ENCODE data around the gene CDH26. TPM values are rescaled to one million over a fixed set of nuclear protein-coding genes. Genes with fewer than 3 reads are reported as not detected.
"Not testable (repeated sequence)": the region's sequence is repeated elsewhere in the genome, so short reads cannot be mapped to it uniquely, and the experiment has no call there.

Gene CDH26
- total RNA-seq, 1 donor from 2014 or later = 2.3 TPM

DNA sequence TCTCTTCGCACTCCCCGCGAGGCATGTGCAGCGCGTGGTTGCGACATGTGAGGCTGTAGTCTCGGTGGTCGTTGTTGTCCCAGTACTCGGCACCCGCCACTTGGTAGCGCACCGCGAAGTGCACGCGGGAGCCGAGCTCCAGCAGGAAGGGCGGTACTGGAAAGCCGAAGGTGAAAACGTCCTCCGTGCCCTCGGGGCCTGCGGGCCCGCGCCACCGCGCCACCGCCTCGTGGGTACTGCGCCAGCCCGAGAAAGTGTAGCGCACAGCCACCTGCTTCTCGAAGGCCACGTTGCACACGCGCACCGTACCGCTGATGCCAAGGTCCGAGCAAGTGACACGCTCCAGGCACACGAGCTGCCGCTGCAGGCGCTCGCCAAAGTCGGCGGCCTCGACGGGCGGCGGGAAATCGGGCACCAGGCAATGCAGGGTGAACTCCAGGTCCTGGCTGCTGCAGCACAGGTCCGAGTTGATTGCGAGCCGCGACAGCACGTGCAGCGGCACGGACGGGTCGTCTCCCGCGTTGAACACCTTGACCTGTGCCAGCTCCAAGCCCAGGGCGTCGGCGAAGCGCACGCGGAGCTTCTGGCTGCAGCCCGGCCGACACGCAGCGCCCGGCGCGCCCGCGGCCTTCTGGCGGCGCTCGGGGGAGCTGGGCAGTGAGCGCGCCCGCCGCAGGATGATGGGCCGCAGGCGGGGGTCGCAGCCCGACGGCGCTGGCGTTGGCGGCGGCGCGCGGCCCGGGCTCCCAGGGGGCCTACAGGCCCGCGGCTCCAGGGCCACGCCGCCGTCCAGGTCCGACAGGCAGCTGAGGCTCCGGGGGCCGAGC lies 19.0 kb upstream of the CDH26 start:
- no peak for DNase-seq (ENCODE audit: missing footprints)
- peak; percentile 14 for ATAC-seq

GRCh38 chr20:59939879-59940128 lies 18.4 kb upstream of the CDH26 start:
- no peak for DNase-seq (ENCODE audit: missing footprints)
- ATAC-seq = no peak
- intact Hi-C loops (cut with DNase I) = loop anchor here (10.0 kb wide), 2 partner anchors 155 to 265 kb away; no protein-coding TSS in a partner anchor

More for the DNA sequence above, 19.0 kb upstream of the CDH26 start:
- intact Hi-C loops (cut with DNase I) = loop anchor here (10.0 kb wide), 1 partner anchor 154 kb away; no protein-coding TSS in a partner anchor

DNA sequence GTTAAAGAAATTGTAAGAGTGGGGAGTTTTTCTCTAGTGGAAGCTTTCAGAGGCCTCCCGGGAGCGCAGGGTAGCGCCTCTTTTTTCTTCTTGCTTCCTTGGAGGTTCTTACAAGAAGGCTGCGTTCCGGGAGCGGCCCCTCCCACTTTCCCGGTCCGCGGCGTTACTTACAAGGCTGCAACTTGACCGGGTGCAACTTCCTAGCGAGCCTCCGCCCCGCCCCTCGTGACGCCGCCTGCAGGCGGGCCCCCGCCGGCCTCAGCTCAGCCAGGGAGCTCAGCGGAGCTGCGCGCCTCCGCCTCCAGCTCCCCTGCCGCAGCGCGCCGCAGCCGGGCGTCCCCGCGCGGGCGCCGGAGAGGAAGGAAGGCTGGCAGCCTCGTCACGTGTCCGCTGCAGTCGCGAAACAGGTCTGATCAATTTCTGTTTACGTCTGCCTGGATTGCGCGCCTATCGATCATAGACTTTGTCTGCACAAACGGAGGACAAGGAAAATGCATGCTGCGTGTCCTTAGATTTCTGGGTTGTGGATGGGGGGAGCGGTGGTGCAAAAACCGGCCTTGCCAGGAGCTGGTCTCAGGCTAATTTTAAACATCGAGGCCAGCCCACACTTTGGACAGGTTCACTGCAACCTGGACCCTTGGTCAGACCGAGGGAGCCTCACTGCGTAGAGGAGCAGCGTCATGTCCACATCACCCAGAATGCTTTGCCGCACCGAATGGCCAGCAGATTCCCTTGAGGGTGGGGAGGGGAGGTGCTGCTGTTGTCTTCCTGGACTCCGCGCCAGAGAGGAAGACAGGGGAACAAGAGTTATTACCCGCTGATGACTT lies 17.9 kb upstream of the CDH26 start, which contains the start of the genes FAM217B and PPP1R3D:
Gene FAM217B (plus strand): TSS at position 261 of the 827 bp plus-strand sequence. CDS start 3,555 bp downstream, outside the sequence.
Gene PPP1R3D (minus strand): TSS at position 177 of the 827 bp plus-strand sequence. CDS start 374 bp downstream, outside the sequence.
- ATAC-seq (peak; percentile 96), DNase-seq (ENCODE audit: missing footprints) (peak; percentile 99)
- intact Hi-C loops (cut with DNase I) = loop anchor here (10.0 kb wide), 1 partner anchor 264 kb away; no protein-coding TSS in a partner anchor

- no peak for ATAC-seq
- no peak for DNase-seq (ENCODE audit: missing footprints)
- intact Hi-C loops (cut with DNase I) = loop anchor here (10.0 kb wide), 1 partner anchor 264 kb away; no protein-coding TSS in a partner anchor
Measured at GRCh38 chr20:59940956-59941294, 17.3 kb upstream of the CDH26 start.

- intact Hi-C loops (cut with DNase I) = loop anchor here (10.0 kb wide), 1 partner anchor 263 kb away; no protein-coding TSS in a partner anchor
- no peak for ATAC-seq
- no peak for DNase-seq (ENCODE audit: missing footprints)
Measured at GRCh38 chr20:59942245-59942644, 16.0 kb upstream of the CDH26 start.

DNA sequence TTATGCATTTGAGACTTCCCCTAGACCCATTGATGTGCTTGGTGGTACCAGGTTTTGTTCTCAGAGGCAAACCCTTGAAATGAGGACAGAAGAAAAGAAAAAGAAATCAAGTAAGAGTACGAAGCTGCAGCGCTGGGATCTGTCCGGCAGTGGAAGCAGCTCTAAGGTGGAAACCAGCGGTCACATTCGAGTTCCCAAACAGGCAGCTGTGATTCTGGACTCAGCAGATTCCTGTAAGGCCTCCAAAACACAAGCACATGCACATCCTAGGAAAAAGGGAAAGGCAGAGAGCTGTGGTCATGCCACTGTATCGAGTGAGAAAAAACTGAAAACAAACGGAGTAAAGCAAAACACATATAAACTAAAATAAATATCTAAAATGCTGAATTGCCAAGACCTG lies 13.5 kb upstream of the CDH26 start:
- ATAC-seq (no peak), DNase-seq (ENCODE audit: missing footprints) (no peak)
- intact Hi-C loops (cut with DNase I) = loop anchor here (5.0 to 10.0 kb wide), 2 partner anchors 113 to 260 kb away; no protein-coding TSS in a partner anchor

DNA sequence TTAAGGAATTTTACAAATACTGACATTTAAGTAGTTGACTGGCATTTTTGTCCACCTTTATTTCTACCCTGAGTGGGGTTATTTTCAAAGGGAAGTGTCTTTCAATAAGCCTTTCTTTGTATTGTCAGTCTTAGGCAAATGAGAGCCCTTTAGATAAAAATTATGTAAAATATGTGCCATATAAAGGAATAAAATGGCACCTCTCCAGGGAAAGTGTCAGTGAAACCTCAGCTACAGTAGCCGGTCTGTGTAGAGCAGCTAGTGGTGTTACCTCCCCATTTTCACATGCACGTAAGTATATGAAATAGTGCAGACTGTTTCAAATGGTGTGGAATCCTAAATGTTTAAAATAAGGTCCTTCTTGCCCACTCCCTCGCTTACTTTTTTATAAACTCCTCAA lies 13.0 kb upstream of the CDH26 start:
- ATAC-seq (no peak), DNase-seq (ENCODE audit: missing footprints) (no peak)
- intact Hi-C loops (cut with DNase I) = loop anchor here (5.0 to 10.0 kb wide), 2 partner anchors 112 to 260 kb away; no protein-coding TSS in a partner anchor

DNA sequence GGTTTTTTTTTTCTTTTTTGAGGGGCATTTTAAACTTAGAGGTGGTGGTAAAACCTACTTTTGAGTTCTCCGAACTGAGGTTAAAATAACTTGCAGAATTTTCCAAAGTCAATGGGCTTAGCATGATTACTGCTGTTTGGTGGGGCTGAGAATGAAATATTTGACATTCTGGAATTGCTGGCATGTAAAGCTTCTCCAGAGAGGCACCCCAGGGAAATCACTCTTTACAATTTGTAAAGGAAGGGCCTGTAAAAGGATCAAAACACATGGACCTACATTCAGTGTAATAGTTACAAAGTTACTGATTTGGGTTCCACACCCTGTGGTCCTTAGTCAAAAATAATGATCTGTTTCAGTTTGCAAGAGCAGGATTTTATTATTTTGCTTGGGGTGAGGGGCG lies 12.5 kb upstream of the CDH26 start:
- no peak for DNase-seq (ENCODE audit: missing footprints)
- no peak for ATAC-seq
- intact Hi-C loops (cut with DNase I) = loop anchor here (5.0 to 10.0 kb wide), 2 partner anchors 112 to 259 kb away; no protein-coding TSS in a partner anchor

DNA sequence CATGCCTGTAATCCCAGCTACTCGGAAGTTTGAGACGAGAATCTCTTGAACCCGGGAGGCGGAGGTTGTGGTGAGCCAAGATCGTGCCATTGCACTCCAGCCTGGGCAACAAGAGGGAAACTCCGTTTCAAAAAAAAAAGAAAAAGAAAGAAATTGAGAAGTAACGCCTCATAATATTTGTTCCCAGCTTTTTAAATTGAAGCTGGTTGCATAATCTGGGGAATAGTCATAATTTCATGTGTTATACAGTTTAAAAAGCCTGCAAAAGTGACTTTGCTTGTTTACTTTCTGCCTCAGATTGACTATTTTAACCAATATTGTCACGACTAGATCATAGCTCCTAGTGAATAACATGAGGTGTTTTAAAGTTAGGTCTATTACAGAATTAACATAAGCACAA lies 10.8 kb upstream of the CDH26 start:
- ATAC-seq = no peak
- intact Hi-C loops (cut with DNase I) = loop anchor here (5.0 to 10.0 kb wide), 2 partner anchors 110 to 257 kb away; no protein-coding TSS in a partner anchor

GRCh38 chr20:59948212-59948611 lies 10.0 kb upstream of the CDH26 start:
- no peak for ATAC-seq
- intact Hi-C loops (cut with DNase I) = loop anchor here (5.0 to 10.0 kb wide), 2 partner anchors 109 to 257 kb away; no protein-coding TSS in a partner anchor

More for the DNA sequence above, 10.8 kb upstream of the CDH26 start:
- DNase-seq (ENCODE audit: missing footprints) = no peak

GRCh38 chr20:59948828-59949720 lies 9.1 kb upstream of the CDH26 start:
- intact Hi-C loops (cut with DNase I) = loop anchor here (5.0 to 10.0 kb wide), 2 partner anchors 108 to 256 kb away; no protein-coding TSS in a partner anchor
- no peak for DNase-seq (ENCODE audit: missing footprints)
- ATAC-seq = no peak

More at GRCh38 chr20:59948212-59948611, 10.0 kb upstream of the CDH26 start:
- no peak for DNase-seq (ENCODE audit: missing footprints)

GRCh38 chr20:59949911-59950310 lies 8.3 kb upstream of the CDH26 start:
- ATAC-seq (no peak), DNase-seq (ENCODE audit: missing footprints) (no peak)
- intact Hi-C loops (cut with DNase I) = loop anchor here (5.0 to 10.0 kb wide), 2 partner anchors 107 to 255 kb away; no protein-coding TSS in a partner anchor

DNA sequence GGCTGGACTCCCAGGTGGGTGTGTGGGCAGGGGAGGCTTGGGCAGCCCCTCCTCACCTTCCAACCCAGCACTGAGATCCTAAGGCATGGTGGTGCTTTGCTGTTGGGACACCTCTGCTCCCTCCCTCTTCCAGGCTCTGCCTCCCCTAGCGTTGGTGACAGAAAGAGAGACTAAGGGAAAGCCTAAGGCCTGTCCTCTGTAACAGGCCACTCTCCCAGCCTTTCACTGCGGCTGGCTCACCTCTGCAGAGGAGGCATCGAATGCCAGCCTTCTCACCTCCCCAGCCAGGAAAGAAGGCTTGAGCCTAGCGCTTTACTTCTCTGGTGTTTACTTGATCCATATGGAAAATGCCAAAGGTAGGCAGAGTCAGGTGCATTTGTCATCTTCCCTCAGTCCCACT lies 3.5 kb upstream of the CDH26 start:
- intact Hi-C loops (cut with DNase I) = no loop called here
- no peak for DNase-seq (ENCODE audit: missing footprints)
- ATAC-seq = no peak

DNA sequence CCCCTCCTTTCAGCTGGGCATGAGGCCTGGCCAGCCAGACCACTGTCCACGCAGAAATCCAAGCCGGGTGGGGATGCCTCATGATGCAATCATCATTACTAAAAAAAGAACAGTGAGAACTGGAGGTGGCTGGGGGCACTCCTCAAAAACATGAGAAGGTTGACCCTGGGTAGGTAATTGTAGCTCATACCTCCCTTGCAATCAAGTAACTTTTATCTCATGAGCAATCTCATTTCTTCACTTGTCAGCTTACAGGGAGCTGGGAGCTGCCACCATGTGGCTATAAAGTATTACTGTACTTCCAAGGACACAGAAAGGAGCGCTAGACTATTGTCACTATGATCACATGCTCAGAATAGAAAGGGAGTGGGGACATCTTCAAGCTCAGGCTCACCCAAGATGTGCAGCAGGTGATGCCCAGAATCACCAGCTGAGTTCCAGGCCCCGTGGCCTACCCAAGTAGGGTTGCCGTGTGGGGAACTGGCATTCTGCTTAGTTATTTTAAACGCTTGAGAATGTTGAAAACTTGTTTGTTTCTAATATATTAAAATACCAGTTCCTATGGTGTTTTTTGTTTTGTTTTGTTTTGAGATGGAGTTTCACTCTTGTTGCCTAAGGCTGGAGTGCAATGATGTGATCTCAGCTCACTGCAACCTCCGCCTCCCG lies 3.0 kb upstream of the CDH26 start:
- DNase-seq (ENCODE audit: missing footprints) (no peak), ATAC-seq (no peak)
- intact Hi-C loops (cut with DNase I) = no loop called here

- intact Hi-C loops (cut with DNase I); ATAC-seq; DNase-seq (ENCODE audit: missing footprints): not testable (repeated sequence)
Measured at GRCh38 chr20:59957568-59957967, 655 bp upstream of the CDH26 start.

DNA sequence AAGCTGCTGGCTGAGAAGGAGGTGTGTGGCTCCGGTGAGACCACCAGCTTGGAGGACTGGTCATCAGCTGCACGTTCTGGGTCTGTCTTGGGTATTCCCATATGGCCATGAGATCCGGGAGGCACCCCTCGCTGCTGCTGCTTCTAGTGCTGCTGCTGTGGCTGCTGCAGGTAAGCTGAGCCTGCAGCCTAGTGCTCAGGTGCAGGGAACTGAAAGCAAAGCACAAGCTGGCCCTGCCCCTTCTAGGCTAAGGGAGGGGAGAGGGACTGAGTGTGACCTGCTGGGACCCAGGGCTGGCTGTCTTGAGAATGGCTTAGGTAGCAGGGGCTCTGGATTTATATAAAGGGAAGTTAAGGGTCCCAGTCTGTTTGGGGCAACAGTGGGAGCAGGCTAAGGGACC lies 403 bp downstream of the CDH26 start:
- DNase-seq (ENCODE audit: missing footprints) (no peak), ATAC-seq (no peak)
- intact Hi-C loops (cut with DNase I) = no loop called here

GRCh38 chr20:59961423-59961822 lies 3.2 kb downstream of the CDH26 start:
- intact Hi-C loops (cut with DNase I) = no loop called here
- ATAC-seq (no peak), DNase-seq (ENCODE audit: missing footprints) (no peak)

All from Right ventricle myocardium inferior (tissue), 1 donor.